Fibroblast of lung (primary cell): ENCODE results near the gene DSCAML1. TPM values are rescaled to one million over a fixed set of nuclear protein-coding genes. Genes with fewer than 3 reads are reported as not detected.

ENCODE experiments used
- DNase-seq, 2 donors: peaks; one replicate each; pipeline versions ENCODE4 v3.0.0 to v3.0.0-alpha.2; 2010; ENCODE audit warnings: low read depth in 2 of 2
- H2AFZ ChIP-seq: 2 replicates; pipeline ENCODE4 v1.5.1; 2012; ENCODE audit warnings: low read length, control low read depth, inconsistent platforms
- H3K27ac ChIP-seq: 2 replicates; pipeline ENCODE4 v1.5.1; 2011; ENCODE audit warnings: low read length, control low read depth; ENCODE audit not compliant: insufficient read depth
- H3K27me3 ChIP-seq: 2 replicates; pipeline ENCODE4 v1.5.1; 2011; ENCODE audit warnings: mild to moderate bottlenecking, low read length; ENCODE audit not compliant: control insufficient read depth, insufficient read depth
- H3K36me3 ChIP-seq: 2 replicates; pipeline ENCODE4 v1.5.1; 2011; ENCODE audit warnings: low read length; ENCODE audit not compliant: control insufficient read depth, insufficient read depth
- H3K4me1 ChIP-seq: 2 replicates; pipeline ENCODE4 v1.5.1; 2011; ENCODE audit warnings: low read length; ENCODE audit not compliant: control insufficient read depth, insufficient read depth; ENCODE audit errors: extremely low read depth
- H3K4me2 ChIP-seq: 2 replicates; pipeline ENCODE4 v1.5.1; 2011; ENCODE audit warnings: low read length, control low read depth; ENCODE audit not compliant: insufficient read depth; ENCODE audit errors: extremely low read depth
- H3K4me3 ChIP-seq, 4 experiments: fragments of 200-600 bp in 1 of 4; sonication (generic) in 1 of 4; replicated peaks in 1 of 4; 2 replicates each; pipeline ENCODE4 v1.5.1; 2011 to 2016; ENCODE audit warnings: low read length in 4 of 4, low read depth in 3 of 4, mild to moderate bottlenecking in 3 of 4, control low read depth in 2 of 4, inconsistent platforms in 1 of 4, mixed read lengths in 1 of 4; ENCODE audit not compliant: insufficient read depth in 1 of 4; ENCODE audit errors: control extremely low read depth in 1 of 4
- H3K79me2 ChIP-seq: 2 replicates; pipeline ENCODE4 v1.5.1; 2012; ENCODE audit warnings: mild to moderate bottlenecking, low read length, inconsistent platforms; ENCODE audit not compliant: control insufficient read depth, insufficient read depth
- H3K9ac ChIP-seq: 2 replicates; pipeline ENCODE4 v1.5.1; 2011; ENCODE audit warnings: mild to moderate bottlenecking, low read length, control low read depth; ENCODE audit not compliant: insufficient read depth
- H3K9me3 ChIP-seq: 2 replicates; pipeline ENCODE4 v1.5.1; 2012; ENCODE audit warnings: low read depth, low read length; ENCODE audit not compliant: control insufficient read depth, insufficient read depth
- H4K20me1 ChIP-seq: 2 replicates; pipeline ENCODE4 v1.5.1; 2011; ENCODE audit warnings: low read length; ENCODE audit not compliant: control insufficient read depth, insufficient read depth; ENCODE audit errors: extremely low read depth
- EZH2 ChIP-seq: IDR thresholded peaks from 2 replicates; pipeline ENCODE4 v1.5.1; 2012; ENCODE audit warnings: low read length, control low read depth, mild to moderate bottlenecking; ENCODE audit errors: missing control alignments
- polyA plus RNA-seq, 2 donors: library from polyadenylated mRNA; depleted of rRNA in 1 of 2; stranded (reverse) in 1 of 2; unstranded in 1 of 2; fragments of >200 nt; gene quantifications; 2 replicates each; pipeline ENCODE4 v1.2.1, GENCODE V29; 2011 to 2012; ENCODE audit warnings: missing spikeins in 1 of 2
- total RNA-seq: library from RNA; depleted of rRNA; stranded (reverse); fragments of >200 nt; gene quantifications from 2 replicates; pipeline ENCODE4 v1.2.1, GENCODE V29; 2014
- TF ChIP-seq, protein P1 (sequence below), 2 donors: IDR thresholded peaks in 1 of 2; conservative IDR thresholded peaks in 1 of 2; 1 replicate in 1 of 2; 2 replicates in 1 of 2; pipeline ENCODE4 v1.5.1; 2011 to 2012; ENCODE audit warnings: low read length in 2 of 2, control low read depth in 1 of 2, inconsistent platforms in 1 of 2, low read depth in 1 of 2, mild to moderate bottlenecking in 1 of 2

DSCAML1 gene
- total and polyA plus RNA-seq, 2 donors (not counting 1 experiment from before 2014, with no cell fraction given): not detected

DNA sequence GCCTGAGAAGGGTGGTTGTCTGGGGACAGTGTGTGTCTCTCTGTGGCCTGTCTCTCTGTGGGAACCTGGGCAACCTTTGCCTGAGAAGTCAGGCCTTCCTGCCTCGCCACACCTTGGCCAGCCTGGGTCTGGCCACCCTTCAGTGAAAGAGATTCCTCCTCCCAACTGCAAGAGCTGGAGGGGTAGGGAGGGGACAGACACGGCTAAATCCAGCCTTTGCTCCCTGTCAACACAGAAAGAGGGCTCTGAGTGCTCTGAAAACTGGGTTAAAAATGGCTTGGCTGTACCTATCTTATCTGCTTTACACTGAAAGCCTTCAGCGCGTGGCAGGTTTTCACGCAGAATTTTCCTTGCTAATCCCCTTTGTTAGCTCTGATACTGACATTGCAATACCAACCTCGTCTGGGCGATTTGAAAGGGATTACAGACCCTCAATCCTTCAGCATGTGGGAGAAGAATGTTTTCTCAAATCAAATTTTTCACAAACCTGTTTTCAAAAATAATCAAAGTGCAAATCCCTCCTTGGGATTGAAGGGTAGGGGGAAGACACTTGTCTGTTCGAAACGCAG lies 163.7 kb downstream of the DSCAML1 start:
- no peak for DNase-seq
- no peaks in the 10 kb centered on the region for H3K27me3 ChIP-seq
- H3K4me1 ChIP-seq: no peaks in the 10 kb centered on the region
- no peak overlapping the region for H3K4me3 ChIP-seq
- no peaks in the 10 kb centered on the region for H3K36me3 ChIP-seq
- H4K20me1 ChIP-seq: no peaks in the 10 kb centered on the region
- H3K79me2 ChIP-seq: no peaks in the 10 kb centered on the region
- H3K27ac ChIP-seq: no peak overlapping the region
- H3K9me3 ChIP-seq: no peaks in the 10 kb centered on the region
- no peak overlapping the region for H2AFZ ChIP-seq
- no peak for TF ChIP-seq EZH2
- TF ChIP-seq, protein P1, sequence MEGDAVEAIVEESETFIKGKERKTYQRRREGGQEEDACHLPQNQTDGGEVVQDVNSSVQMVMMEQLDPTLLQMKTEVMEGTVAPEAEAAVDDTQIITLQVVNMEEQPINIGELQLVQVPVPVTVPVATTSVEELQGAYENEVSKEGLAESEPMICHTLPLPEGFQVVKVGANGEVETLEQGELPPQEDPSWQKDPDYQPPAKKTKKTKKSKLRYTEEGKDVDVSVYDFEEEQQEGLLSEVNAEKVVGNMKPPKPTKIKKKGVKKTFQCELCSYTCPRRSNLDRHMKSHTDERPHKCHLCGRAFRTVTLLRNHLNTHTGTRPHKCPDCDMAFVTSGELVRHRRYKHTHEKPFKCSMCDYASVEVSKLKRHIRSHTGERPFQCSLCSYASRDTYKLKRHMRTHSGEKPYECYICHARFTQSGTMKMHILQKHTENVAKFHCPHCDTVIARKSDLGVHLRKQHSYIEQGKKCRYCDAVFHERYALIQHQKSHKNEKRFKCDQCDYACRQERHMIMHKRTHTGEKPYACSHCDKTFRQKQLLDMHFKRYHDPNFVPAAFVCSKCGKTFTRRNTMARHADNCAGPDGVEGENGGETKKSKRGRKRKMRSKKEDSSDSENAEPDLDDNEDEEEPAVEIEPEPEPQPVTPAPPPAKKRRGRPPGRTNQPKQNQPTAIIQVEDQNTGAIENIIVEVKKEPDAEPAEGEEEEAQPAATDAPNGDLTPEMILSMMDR (conservative IDR thresholded peaks at IDR 0.05 in 1 of 2, IDR thresholded peaks at IDR 0.05 in 1 of 2; ENCODE audit: low read depth in 1 of 2, low read length in 2 of 2): no peak
- H3K9ac ChIP-seq: no peak overlapping the region
- no peak overlapping the region for H3K4me2 ChIP-seq

GRCh38 chr11:117632306-117632705 lies 164.7 kb downstream of the DSCAML1 start:
- Histone ChIP-seq H3K4me2 (no peak overlapping the region), H3K9me3 (no peaks in the 10 kb centered on the region), H3K79me2 (no peaks in the 10 kb centered on the region), H3K9ac (no peak overlapping the region), H3K27me3 (no peaks in the 10 kb centered on the region), H3K36me3 (no peaks in the 10 kb centered on the region), H3K4me1 (no peaks in the 10 kb centered on the region), H3K4me3 (no peak overlapping the region), H2AFZ (no peak overlapping the region), H4K20me1 (no peaks in the 10 kb centered on the region), H3K27ac (no peak overlapping the region)
- TF ChIP-seq, protein P1 (conservative IDR thresholded peaks at IDR 0.05 in 1 of 2, IDR thresholded peaks at IDR 0.05 in 1 of 2; ENCODE audit: low read depth in 1 of 2, low read length in 2 of 2): no peak
- TF ChIP-seq EZH2: no peak
- DNase-seq: no peak

GRCh38 chr11:117631336-117632140 lies 165.5 kb downstream of the DSCAML1 start:
- no peaks in the 10 kb centered on the region for H3K9me3 ChIP-seq
- no peaks in the 10 kb centered on the region for H3K4me1 ChIP-seq
- H3K9ac ChIP-seq: no peak overlapping the region
- H4K20me1 ChIP-seq: no peaks in the 10 kb centered on the region
- no peaks in the 10 kb centered on the region for H3K27me3 ChIP-seq
- no peaks in the 10 kb centered on the region for H3K36me3 ChIP-seq
- H3K4me3 ChIP-seq: no peak overlapping the region
- no peak overlapping the region for H3K4me2 ChIP-seq
- H2AFZ ChIP-seq: no peak overlapping the region
- H3K27ac ChIP-seq: no peak overlapping the region
- no peak for DNase-seq
- H3K79me2 ChIP-seq: no peaks in the 10 kb centered on the region
- TF ChIP-seq, protein P1 (conservative IDR thresholded peaks at IDR 0.05 in 1 of 2, IDR thresholded peaks at IDR 0.05 in 1 of 2; ENCODE audit: low read depth in 1 of 2, low read length in 2 of 2): no peak
- TF ChIP-seq EZH2: no peak
